WTC11 (cell line): Measurements from ENCODE around the gene AK2. TPM values are rescaled to one million over a fixed set of nuclear protein-coding genes. Genes with fewer than 3 reads are reported as not detected.

ENCODE experiments used
- ATAC-seq: fragments of 200-7000 bp; cut with Tn5 transposase; 2 replicates; pipeline ENCODE4 v1.10.0; 2021; ENCODE audit warnings: mild to moderate bottlenecking, moderate library complexity
- CTCF ChIA-PET: fragments of 300-600 bp; sonication (Branson Sonifier 250); formaldehyde crosslinking; loops from one replicate; lab custom pipeline; 2021; ENCODE audit warnings: antibody characterized with exemption; lab: Charles Lee
- POLR2A ChIA-PET: fragments of 350-600 bp; sonication (Branson Sonifier 250); formaldehyde crosslinking; loops from one replicate; lab custom pipeline; 2021; ENCODE audit warnings: antibody characterized with exemption; lab: Charles Lee
- DNase-seq: peaks from one replicate; pipeline ENCODE4 v3.0.0; 2021; ENCODE audit warnings: low spot score
- H3K27ac Mint-ChIP-seq: 2 replicates; pipeline ENCODE4 v1.8.0; 2021; ENCODE audit warnings: mixed read lengths
- H3K27me3 Mint-ChIP-seq: 2 replicates; pipeline ENCODE4 v1.8.0; 2021; ENCODE audit warnings: low read depth, mild to moderate bottlenecking, moderate library complexity, mixed read lengths
- H3K36me3 Mint-ChIP-seq: 2 replicates; pipeline ENCODE4 v1.8.0; 2021; ENCODE audit warnings: mixed read lengths
- H3K4me1 Mint-ChIP-seq: 2 replicates; pipeline ENCODE4 v1.8.0; 2022; ENCODE audit warnings: mixed read lengths
- H3K4me3 Mint-ChIP-seq: 2 replicates; pipeline ENCODE4 v1.8.0; 2021; ENCODE audit warnings: mild to moderate bottlenecking, moderate library complexity, mixed read lengths
- H3K9me3 Mint-ChIP-seq: 2 replicates; pipeline ENCODE4 v1.8.0; 2021; ENCODE audit warnings: mixed read lengths
- E2F1 ChIP-seq: sonication (generic); formaldehyde crosslinking; IDR thresholded peaks from 2 replicates; pipeline ENCODE4 v1.8.0; 2022; ENCODE audit warnings: mild to moderate bottlenecking, missing genetic modification reagents
- FOXK1 ChIP-seq: sonication (generic); formaldehyde crosslinking; IDR thresholded peaks from 2 replicates; pipeline ENCODE4 v1.8.0; 2022; ENCODE audit warnings: mild to moderate bottlenecking, moderate library complexity, missing genetic modification reagents
- GRHL2 ChIP-seq: fragments of 250-450 bp; sonication (Bioruptor Pico); IDR thresholded peaks from 2 replicates; pipeline ENCODE4 v1.8.0; 2022; ENCODE audit warnings: mild to moderate bottlenecking, moderate library complexity; ENCODE audit not compliant: insufficient replicate concordance, severe bottlenecking
- PREB ChIP-seq: sonication (generic); formaldehyde crosslinking; IDR thresholded peaks from 2 replicates; pipeline ENCODE4 v1.8.1; 2022; ENCODE audit warnings: mild to moderate bottlenecking, missing genetic modification reagents, moderate library complexity, borderline replicate concordance
- TEAD4 ChIP-seq: sonication (generic); formaldehyde crosslinking; IDR thresholded peaks from 2 replicates; pipeline ENCODE4 v1.8.0; 2022; ENCODE audit warnings: mild to moderate bottlenecking, missing genetic modification reagents
- total RNA-seq: library from RNA; stranded (reverse); gene quantifications from 3 replicates; pipeline ENCODE4 v1.2.3, GENCODE V29; 2021
- TF ChIP-seq, protein P1 (sequence below): sonication (generic); formaldehyde crosslinking; IDR thresholded peaks from 2 replicates; pipeline ENCODE4 v1.8.1; 2023; ENCODE audit warnings: mild to moderate bottlenecking, moderate library complexity, missing genetic modification reagents
- TF ChIP-seq, protein P2 (sequence below): sonication (generic); formaldehyde crosslinking; IDR thresholded peaks from 2 replicates; pipeline ENCODE4 v1.8.1; 2023; ENCODE audit warnings: mild to moderate bottlenecking, missing genetic modification reagents, moderate library complexity
- TF ChIP-seq, protein P3 (sequence below): sonication (generic); formaldehyde crosslinking; IDR thresholded peaks from 2 replicates; pipeline ENCODE4 v1.8.0; 2022; ENCODE audit warnings: mild to moderate bottlenecking, missing genetic modification reagents
- TF ChIP-seq, protein P4 (sequence below): sonication (generic); formaldehyde crosslinking; IDR thresholded peaks from 2 replicates; pipeline ENCODE4 v1.8.0; 2022; ENCODE audit warnings: mild to moderate bottlenecking, missing genetic modification reagents
- TF ChIP-seq, protein P5 (sequence below): fragments of 250-450 bp; sonication (Bioruptor Pico); conservative IDR thresholded peaks from 2 replicates; pipeline ENCODE4 v1.9.0; 2021; ENCODE audit warnings: mild to moderate bottlenecking
- TF ChIP-seq, protein P6 (sequence below): sonication (generic); formaldehyde crosslinking; IDR thresholded peaks from 2 replicates; pipeline ENCODE4 v1.8.1; 2022; ENCODE audit warnings: mild to moderate bottlenecking, moderate library complexity, missing genetic modification reagents
- TF ChIP-seq, protein P7 (sequence below): sonication (generic); formaldehyde crosslinking; conservative IDR thresholded peaks from 2 replicates; pipeline ENCODE4 v1.8.1; 2022; ENCODE audit warnings: mild to moderate bottlenecking, missing genetic modification reagents

Gene AK2
- total RNA-seq, 1 experiment from 2014 or later = 124 TPM

DNA sequence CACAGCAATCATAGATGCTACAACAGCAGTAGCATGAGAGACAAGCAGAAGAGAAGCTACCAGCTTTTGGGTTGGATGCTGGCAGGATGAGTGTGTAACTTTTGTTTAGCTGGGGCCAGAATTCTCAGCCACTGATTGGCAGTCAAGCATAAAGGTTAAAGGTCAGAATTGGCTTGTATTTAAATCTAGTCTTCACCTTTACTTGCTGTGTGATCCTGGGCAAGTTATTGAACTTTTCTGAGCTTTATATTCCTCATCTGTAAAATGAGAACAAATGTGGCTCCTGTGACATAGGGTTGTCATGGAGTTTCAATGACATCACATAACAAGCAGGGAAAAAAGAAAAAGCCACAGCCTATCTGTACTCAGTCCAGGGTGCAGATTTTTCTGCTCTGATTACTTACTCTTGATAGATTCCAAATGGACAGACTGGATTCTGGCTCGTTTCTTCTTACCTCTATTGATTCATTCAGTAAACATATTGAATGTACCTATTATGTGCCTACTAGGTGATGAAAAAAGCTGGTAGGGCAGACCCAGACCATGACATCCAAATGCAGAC, 41.4 kb upstream of the AK2 start (continued):
- TF ChIP-seq TEAD4 (CRISPR knock-in tag) (no peak), PREB (CRISPR knock-in tag) (no peak), FOXK1 (CRISPR knock-in tag) (no peak), GRHL2 (CRISPR knock-in tag) (no peak)
- TF ChIP-seq, protein P1, sequence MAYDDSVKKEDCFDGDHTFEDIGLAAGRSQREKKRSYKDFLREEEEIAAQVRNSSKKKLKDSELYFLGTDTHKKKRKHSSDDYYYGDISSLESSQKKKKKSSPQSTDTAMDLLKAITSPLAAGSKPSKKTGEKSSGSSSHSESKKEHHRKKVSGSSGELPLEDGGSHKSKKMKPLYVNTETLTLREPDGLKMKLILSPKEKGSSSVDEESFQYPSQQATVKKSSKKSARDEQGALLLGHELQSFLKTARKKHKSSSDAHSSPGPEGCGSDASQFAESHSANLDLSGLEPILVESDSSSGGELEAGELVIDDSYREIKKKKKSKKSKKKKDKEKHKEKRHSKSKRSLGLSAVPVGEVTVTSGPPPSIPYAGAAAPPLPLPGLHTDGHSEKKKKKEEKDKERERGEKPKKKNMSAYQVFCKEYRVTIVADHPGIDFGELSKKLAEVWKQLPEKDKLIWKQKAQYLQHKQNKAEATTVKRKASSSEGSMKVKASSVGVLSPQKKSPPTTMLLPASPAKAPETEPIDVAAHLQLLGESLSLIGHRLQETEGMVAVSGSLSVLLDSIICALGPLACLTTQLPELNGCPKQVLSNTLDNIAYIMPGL (CRISPR knock-in tag) = no peak
- TF ChIP-seq, protein P2, sequence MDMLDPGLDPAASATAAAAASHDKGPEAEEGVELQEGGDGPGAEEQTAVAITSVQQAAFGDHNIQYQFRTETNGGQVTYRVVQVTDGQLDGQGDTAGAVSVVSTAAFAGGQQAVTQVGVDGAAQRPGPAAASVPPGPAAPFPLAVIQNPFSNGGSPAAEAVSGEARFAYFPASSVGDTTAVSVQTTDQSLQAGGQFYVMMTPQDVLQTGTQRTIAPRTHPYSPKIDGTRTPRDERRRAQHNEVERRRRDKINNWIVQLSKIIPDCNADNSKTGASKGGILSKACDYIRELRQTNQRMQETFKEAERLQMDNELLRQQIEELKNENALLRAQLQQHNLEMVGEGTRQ (CRISPR knock-in tag) = no peak
- TF ChIP-seq, protein P3, sequence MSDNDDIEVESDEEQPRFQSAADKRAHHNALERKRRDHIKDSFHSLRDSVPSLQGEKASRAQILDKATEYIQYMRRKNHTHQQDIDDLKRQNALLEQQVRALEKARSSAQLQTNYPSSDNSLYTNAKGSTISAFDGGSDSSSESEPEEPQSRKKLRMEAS = no peak
- TF ChIP-seq, protein P4, sequence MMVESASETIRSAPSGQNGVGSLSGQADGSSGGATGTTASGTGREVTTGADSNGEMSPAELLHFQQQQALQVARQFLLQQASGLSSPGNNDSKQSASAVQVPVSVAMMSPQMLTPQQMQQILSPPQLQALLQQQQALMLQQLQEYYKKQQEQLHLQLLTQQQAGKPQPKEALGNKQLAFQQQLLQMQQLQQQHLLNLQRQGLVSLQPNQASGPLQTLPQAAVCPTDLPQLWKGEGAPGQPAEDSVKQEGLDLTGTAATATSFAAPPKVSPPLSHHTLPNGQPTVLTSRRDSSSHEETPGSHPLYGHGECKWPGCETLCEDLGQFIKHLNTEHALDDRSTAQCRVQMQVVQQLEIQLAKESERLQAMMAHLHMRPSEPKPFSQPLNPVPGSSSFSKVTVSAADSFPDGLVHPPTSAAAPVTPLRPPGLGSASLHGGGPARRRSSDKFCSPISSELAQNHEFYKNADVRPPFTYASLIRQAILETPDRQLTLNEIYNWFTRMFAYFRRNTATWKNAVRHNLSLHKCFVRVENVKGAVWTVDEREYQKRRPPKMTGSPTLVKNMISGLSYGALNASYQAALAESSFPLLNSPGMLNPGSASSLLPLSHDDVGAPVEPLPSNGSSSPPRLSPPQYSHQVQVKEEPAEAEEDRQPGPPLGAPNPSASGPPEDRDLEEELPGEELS = no peak

DNA sequence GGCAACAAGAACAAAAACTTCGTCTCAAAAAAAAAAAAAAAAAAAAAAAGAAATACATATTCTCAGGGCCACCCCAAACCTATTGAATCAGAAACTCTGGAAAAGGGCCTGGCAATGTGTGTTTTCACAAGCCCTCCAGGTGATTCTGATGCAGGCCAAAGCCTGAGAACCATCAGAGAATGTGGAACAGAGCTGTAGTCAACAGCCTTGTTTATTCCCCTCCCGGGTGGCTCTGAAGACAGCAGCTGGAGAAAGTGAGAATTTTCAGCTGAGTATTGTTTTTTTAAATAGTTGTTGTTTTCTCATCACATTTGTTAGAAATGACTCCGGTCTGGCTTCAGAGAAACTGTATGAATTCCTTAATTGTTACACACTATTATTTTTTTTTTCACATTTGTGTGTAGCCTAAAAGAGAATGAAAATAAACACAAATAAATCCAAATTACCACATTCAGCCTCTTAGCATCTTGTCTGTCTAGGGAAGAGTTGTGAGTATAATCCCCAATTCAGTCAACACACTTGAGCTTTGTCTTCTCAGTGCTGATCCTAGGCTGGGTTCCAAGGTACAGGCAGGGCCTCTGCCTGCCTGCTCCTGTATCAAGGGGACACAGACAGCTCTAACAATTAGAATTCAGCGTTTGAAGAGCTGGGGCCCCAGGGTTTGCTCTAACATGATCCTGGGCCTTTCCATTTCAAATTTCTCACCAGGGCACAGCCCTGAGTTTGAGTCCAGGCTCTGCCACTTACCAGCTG, 37.7 kb upstream of the AK2 start:
- DNase-seq = no peak
- Mint-ChIP-seq H3K27ac (no peak overlapping the region), H3K4me1 (no peaks in the 10 kb centered on the region), H3K4me3 (no peak overlapping the region), H3K9me3 (peaks cover 6% of the 10 kb centered on the region; the same call in 1 of the 2 replicates), H3K36me3 (no peaks in the 10 kb centered on the region), H3K27me3 (peaks cover 25% of the 10 kb centered on the region)
- POLR2A ChIA-PET = interaction anchor here (0.6 kb wide), 1 partner anchor 436 kb away, joined by 7 read pairs; no protein-coding TSS in a partner anchor
- CTCF ChIA-PET = interaction anchor here (0.7 to 0.9 kb wide), 3 partner anchors 12 to 569 kb away, joined by 3 to 4 read pairs (median 3); no protein-coding TSS in a partner anchor
- TF ChIP-seq, protein P5, sequence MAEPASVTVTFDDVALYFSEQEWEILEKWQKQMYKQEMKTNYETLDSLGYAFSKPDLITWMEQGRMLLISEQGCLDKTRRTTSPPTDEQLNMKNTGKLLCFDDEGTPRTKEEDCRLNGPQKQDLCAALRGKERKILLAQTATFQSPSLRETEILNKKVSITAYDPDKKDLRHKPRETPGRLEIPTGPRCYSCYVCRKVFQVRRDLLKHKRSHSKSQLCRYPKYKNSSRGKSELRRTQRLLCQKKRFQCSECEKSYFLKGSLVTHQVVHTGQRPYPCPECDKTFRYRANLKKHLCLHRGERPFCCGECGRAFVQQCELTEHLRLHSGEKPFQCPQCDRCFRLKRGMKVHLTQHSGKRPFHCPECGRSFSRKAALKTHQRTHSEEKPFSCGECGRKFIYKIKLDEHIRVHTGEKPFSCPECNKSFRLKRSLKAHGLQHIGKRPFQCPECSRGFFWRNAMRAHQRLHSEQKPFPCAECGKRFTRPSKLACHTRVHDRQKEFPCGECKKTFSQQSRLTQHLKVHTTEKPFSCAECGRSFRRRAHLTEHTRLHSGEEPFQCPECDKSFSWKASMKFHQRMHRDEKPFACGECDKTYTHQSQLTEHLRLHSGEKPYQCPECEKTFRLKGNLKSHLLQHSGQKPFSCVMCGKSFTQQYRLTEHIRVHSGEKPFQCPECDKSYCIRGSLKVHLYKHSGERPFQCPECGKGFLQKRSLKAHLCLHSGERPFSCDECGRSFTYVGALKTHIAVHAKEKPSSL (CRISPR knock-in tag) = no peak
- TF ChIP-seq, protein P6, sequence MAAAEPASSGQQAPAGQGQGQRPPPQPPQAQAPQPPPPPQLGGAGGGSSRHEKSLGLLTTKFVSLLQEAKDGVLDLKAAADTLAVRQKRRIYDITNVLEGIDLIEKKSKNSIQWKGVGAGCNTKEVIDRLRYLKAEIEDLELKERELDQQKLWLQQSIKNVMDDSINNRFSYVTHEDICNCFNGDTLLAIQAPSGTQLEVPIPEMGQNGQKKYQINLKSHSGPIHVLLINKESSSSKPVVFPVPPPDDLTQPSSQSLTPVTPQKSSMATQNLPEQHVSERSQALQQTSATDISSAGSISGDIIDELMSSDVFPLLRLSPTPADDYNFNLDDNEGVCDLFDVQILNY = no peak
- TF ChIP-seq, protein P7, sequence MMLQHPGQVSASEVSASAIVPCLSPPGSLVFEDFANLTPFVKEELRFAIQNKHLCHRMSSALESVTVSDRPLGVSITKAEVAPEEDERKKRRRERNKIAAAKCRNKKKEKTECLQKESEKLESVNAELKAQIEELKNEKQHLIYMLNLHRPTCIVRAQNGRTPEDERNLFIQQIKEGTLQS (CRISPR knock-in tag) = no peak
- no peak for TF ChIP-seq E2F1 (CRISPR knock-in tag)
- no peak for ATAC-seq
